Hepatic stellate cell (primary cell): ENCODE data around the gene MMP23B.
A peak's percentile ranks its signal among the peaks of the same experiment; 100 is the strongest.

Experiments
- DNase-seq: peaks from one replicate; pipeline ENCODE4 v3.0.0; 2011; ENCODE audit warnings: low spot score

The MMP23B gene

DNA sequence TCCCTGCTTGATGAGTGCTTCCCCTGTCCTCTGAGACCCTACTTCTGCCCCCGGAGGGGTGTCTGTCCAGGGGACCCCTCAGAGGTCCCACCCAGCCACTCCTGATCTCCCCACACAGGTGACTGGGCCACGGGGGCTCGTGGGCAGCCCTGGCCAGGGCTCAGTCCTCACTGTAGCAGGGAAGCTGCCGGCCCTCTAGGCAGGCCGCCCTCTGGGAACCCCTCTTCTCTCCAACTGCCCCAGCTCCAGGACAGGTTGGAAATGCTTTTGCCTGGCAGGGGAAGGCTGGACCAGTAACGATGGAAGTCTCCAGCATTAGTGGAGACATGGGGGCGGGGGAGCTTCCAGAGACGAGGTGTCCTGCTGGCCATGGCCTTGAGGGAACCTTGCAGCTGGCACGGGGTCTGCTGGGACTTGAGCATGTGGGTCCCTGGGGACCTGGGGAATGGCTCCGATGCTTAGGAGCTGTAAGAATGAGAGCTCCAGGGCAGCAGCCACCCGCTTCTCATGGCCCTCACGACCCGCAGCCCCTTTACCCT, 28.9 kb upstream of the MMP23B start:
- DNase-seq: no peak

DNA sequence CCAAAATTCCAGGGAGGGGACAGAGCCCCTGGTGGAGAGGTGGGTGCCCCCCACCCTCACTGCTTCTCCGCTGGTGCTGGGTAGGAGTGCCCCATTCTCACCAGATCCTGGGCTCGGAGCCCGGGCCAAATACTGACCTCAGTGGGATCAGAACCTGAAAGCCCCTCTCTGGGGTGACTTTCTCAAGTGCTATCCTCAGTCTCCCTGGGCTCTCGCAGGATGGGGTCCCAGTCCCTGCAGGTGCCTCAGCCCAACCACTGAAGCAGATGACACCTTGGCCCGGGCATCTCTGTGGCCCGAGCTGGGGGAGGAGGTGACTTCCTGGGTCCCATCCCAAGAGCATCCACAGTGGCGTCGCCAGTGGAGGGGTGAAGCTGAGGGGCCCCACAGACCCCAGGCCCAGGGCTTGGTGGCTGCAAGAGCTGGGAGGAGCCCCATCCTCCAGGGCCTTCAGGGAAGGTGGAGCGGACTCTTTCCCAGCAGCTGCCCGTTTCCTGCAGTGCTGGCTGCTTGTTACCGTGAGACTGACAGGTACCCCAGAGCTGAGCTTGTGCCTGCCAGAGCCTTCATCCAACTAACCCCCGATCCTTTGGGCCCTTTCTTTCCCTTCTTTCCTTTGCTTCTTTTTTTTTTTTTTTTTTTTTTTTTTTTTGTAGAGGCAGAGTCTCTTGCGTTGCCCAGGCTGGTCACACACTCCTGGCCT, 28.2 kb upstream of the MMP23B start:
- no peak for DNase-seq

DNA sequence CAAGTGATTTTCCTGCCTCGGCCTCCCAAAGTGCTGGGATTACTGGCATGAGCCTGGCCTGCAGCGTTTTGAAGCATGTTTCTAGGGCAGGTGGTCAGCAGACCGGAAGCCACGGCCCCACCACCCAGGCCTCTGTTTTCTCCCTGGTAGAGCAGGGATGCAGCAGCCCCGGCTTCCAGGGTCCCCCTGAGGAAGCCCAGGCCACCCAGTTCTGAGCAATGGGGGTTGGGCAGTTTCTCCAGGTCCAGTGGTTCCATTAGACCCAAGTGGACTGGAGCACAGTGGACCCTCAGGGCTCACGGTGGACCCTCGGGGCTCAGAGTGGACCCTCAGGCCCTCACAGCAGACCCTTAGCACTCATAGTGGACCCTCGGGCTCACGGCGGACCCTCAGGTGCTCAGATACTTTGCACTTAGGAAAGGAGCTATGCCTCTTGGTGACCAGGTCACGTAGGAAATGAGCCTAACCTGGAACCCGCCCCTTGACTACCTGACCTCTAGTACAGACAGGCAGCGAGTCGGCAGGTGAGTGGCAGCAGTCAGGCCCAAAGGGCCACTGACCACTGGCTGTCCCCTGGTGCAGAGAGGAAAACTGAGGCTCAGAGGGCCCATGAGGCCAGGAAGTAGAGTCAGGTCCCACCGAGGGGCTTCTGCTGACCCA, 27.5 kb upstream of the MMP23B start:
- no peak for DNase-seq

DNA sequence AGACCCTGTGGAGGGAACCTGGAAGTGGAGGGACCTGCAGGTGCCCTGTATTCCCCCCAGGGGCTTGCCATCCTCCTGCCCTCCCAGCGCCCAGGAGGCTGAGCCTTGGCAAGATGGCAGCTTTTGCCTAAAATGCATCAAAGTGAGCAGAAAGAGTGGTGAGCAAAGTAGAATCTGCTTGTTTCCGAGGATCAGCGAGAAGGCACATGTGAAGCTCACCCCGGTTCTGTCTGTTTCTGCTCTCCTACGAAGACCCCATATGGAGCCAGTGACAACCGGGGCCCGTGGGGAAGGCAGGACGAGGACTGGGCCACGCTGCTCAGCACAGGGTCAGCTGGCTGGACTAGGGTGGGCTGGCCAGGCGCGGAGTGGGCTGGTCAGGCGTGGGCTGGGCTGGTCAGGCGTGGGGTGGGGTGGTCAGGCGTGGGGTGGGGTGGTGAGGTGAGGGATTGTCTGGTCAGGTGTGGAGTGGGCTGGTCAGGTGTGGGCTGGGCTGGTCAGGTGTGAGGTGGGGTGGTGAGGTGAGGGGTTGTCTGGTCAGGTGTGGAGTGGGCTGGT, 26.9 kb upstream of the MMP23B start:
- DNase-seq: no peak

DNA sequence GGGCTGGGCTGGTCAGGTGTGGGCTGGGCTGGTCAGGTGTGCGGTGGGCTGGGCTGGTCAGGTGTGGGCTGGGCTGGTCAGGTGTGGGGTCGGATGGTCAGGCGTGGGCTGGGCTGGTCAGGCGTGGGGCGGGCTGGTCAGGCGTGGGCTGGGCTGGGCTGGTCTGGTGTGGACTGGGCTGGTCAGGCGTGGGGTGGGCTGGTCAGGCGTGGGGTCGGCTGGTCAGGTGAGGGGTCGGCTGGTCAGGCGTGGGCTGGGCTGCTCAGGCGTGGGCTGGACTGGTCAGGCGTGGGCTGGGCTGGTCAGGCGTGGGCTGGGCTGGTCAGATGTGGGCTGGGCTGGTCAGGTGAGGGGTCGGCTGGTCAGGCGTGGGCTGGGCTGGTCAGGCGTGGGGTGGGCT, 26.2 kb upstream of the MMP23B start:
- DNase-seq: no peak

DNA sequence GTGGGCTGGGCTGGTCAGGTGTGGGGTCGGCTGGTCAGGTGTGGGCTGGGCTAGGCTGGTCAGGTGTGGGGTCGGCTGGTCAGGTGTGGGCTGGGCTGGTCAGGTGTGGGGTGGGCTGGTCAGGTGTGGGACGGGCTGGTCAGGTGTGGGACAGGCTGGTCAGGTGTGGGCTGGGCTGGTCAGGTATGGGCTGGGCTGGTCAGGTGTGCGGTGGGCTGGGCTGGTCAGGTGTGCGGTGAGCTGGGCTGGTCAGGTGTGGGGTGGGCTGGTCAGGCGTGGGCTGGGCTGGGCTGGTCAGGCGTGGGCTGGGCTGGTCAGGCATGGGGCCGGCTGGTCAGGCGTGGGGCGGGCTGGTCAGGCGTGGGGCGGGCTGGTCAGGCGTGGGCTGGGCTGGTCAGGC, 25.7 kb upstream of the MMP23B start:
- no peak for DNase-seq

DNA sequence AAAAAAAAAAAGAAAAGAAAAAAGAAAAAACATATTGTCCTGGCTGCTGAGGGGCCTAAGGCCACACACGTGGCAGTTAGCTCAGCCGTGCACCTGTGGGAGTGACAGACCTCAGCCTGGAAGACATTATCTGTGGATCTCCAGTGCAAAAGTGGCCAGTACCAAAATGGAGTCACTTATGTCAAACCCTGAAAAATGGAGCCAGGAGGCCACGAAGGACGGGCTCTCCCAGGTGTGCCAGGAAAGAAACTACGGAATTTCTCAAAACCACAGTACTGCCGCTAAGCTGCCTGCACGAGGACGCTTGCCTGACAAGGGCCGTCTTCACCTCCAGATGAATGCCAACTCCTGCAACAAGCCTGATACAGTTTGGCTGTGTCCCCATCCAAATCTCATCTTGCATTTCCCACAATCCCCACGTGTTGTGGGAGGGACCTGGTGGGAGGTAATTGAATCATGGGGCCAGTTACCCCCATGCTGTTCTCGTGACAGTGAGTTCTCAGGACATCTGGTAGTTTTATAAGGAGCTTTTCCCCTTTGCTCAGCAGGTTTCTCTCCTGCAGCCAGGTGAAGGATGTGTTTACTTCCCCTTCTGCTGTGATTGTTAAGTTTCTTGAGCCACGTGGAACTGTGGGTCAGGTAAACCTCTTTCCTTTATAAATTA, 22.0 kb upstream of the MMP23B start:
- DNase-seq: no peak

DNA sequence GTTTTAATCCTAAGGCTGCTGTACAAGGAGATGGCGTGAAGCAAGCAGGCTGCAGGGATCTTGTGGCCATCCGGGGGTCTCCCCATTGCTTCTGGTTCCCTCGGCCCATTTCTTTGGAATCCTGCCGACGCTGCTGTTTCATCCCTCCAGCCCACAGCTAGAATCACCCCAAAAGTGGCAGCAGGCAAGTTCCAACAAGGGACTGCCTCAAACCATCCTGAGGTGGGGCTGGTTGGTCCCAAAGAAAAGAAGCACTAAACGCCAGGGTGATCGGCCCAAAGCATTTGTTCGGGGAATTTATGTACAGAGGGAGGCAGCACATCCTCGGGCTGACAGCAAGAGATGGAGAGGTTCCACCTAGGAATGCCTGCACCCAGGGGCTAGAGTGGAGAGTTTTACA, 21.2 kb upstream of the MMP23B start:
- no peak for DNase-seq

DNA sequence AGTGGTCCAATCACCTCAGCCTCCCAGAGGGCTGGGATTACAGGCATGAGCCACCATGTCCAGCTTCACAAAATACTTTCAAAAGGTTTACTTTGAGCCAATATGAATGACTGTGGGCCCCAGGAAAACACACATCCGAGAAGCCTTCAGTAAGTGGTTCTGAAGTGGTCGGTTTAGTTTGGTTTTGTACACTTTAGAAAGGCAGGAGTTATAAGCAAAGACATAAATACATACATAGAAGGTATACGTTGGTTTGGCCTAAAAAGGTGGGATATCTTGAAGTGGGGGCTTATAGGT, 19.9 kb upstream of the MMP23B start:
- DNase-seq: no peak

DNA sequence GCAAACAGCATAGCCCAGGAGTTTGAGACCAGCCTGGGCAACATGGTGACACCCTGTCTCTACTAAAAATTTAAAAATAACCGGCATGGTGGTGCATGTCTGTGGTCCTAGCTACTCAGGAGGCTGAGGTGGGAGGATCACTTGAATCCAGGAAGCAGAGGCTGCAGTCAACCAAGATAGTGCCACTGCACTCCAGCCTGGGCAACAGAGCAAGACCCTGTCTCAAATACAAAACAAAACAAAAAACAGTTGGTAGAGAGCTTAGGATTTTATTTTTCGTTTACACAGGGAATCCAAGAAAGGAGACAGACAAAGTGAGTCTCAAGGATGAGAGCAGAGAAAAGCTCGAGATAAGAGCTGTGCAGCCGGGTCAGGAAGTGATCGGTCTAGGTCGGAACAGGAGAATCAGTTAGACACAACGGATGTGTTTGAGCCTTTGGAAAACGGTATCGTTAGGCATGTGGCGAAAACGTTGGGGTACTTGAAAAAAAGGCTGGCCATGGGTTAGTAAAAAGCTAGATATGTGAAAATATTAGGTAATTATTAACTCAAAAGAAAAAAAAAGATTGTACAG, 18.4 kb upstream of the MMP23B start:
- no peak for DNase-seq

DNA sequence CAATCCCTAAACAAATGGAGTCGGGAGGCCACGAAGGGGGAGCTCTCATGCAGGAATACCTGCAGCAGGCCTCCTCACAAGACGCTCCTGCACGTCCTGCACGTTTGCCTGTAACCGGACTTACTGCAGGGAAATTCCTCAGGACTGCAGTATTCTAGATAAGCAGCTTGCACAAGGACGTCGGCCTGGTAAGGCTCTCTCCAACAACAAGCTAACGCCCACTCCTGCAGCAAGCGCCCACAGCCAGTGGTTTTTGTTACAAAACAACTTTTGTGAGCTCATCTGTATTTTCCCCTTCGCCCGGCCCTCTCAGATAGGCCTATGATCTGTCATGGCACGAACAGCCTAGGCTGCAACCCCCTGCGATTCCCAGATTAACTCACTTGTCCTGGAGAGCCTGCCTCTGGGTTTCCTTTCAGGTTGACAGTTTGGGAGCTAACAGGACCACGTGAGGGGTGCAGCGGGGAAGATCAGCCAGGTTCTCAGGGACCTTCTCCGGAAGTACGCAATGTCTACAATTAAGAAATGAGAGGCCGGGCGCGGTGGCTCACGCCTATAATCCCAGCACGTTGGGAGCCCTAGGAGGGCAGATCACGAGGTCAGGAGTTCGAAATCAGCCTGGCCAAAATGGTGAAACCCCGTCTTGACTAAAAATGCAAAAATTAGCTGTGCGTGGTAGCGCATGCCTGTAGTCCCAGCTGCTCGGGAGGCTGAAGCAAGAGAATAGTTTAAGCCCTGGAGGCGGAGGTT, 17.6 kb upstream of the MMP23B start:
- no peak for DNase-seq

DNA sequence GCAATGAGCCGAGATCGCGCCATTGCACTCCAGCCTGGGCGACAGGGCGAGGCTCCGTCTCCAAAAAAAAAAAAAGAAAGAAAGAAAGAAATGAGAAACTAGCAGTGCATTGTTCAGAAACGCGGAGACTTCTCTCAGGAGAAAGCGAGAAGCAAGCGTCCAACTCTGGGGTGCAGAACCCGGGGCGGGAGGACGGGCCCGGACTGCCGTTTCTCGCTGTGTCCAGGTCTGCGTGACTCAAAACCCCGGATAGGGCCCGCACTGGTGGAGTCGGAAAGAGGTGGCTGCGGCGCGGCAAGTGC, 17.1 kb upstream of the MMP23B start:
- DNase-seq: no peak

DNA sequence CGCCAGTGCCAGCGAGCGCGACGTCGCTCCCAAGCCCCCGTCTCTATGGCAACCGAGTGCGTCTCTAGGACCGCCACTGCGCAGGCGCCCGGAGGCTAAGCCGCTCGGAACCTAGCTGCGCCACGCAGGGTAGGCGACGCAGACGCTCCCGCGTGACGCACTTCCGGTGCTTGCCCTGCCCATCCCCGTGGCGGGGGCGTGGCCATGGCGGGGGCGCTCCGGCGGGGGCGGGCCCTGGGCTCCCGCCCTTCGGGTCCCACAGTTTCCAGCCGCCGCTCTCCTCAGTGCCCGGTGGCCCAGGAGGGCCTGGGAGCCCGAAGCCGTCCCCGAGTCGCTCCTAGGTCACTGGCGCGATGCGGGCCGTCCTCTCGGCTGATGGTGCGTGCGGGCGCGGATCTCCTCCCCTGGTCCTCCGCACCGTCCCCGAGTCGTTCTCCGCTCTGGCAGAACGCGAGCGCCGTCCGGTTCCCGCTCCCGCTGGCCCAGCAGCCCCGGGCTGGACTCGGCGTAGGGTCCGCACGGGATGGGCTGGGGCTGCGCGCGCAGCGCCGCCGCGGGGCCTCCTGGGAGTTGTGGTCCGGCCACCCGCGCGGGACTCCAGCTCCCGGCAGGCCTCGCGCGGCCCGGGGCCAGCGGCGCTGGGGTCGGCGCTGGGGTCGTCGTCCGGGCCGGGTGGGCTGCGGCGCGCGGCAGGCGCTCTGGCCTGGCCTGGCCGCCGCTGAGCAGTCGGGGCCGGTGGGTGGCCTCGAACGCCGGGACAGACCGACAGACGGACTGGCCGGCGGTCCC, 16.5 kb upstream of the MMP23B start, which contains the start of gene MIB2:
MIB2 (plus strand) TSS at position 245 of the 789 bp plus-strand sequence. CDS start 7,953 bp downstream, outside the sequence.
- peak; percentile 100 for DNase-seq

DNA sequence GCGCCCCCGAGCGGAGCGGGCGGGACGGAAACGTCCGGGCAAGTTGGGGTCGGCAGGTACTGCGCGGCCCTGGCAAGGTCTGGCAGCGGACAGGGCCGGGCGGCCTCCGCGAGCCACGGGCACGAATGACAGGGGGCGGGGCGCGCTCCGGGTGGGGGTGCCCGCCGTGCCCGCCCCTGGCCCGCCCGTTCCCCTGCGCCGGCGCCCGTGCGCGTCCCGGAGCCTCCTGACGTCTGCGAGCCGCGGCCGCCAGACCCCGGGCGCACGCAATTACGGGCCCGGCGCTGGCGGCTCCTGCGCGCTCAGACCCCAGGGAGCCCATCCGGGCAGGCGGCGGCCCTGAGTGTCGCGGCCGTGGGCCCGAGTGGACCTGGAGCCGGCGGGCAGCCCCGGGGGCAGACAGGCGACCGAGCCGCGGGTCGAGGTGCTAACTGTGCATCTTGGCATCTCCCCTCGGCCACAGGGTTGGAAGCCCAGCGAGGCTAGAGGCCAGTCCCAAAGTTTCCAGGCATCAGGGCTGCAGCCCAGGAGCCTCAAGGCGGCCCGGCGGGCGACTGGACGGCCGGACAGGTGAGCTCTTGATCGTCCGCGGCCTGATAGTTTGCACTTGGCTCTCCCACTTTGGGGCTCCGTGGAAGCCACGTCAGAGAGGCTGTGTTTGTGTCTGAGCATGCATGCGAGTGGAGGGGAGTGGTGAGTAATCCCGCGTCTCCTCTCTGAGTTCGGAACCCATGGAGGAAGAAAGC, 15.8 kb upstream of the MMP23B start:
- DNase-seq: peak; percentile 78

DNA sequence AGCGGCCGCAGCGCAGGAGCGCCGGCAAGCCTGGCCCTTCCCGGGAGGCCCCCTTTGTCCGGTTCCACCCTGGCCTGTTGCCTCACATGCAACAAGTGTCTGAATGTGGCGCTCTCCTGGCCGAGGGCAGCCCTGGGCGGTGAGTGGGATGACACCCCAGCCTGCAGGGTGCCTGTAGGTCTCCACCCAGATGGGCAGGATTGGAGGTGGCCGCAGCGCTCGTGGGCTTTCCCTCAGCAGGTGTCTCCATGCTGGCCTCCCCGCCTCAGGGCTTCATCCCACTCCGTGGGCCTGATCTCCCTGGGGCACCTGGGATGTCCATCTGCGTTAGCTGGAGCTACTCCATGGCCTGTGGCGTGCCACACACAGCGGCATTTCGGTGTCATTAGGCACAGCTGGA, 15.1 kb upstream of the MMP23B start:
- no peak for DNase-seq

DNA sequence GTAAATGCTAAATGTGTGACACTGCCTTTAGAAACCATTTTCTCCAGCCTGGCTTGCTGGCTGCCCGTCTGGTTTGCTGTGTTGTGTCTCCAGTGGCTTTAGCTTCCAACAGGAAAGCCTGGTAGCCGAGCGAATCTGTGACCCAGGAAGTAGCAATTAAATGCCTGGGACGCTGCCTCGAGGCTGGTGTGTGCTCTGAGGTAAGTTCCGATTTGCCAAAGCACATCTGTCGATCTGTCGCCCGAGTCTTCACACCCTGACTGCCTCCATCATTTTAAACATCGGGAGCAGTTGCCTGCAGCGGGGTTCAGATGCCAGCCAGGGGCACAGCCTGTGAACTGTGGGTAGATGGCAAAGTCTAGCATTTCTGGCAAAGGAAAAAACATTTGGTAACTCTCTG, 14.5 kb upstream of the MMP23B start:
- no peak for DNase-seq

DNA sequence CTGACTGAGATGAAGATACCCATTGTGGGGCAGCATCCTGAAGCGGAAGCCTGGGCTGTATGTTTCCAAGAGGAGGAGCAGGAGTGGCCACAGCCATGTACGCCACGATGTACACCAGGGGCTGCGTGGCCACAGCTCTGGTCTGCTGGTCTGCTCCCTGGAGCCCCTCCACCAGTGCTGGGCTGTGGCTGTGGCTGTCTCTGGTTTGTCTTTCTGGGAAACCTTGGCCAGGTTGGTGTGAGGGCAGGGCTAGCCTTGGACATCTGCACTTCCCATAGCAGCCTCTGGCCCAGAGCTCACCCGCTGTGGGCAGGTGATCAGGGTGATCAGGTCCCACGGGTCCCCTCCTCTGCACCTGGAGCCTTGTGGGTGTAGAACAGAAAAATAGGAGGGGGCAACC, 14.0 kb upstream of the MMP23B start:
- DNase-seq: no peak

DNA sequence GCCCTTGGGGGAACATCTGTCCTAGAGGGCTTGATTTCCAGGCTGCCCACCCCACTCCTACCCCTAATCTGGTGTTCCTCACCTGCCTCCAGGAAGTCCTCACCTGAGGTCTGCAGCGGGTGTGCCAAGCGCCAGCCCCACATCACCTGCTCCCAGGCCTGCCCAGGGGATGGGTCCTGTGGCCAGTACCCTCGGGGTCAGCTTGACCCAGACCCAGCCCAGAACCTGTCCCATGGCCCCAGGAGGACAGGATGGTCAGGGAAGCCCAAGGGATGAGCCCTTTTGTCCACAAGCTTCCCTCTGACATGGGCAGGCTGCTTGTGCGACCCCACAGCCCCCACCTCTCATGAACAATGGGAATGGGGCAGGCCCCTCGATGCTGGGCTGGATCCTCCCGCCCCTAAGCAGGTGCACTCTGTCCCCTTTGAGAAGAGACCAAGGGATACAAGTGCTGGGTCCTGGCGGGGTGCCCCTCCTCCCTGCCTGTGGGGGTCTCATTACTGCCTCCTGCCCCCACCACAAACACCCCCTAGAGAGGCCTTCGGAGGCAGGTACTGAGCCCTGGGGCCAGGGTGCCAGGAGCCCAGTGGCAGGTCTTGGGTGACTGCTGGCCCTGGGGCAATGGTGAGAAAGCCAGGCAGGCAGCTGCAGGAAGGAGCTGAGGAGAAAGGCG, 13.4 kb upstream of the MMP23B start:
- DNase-seq: no peak

DNA sequence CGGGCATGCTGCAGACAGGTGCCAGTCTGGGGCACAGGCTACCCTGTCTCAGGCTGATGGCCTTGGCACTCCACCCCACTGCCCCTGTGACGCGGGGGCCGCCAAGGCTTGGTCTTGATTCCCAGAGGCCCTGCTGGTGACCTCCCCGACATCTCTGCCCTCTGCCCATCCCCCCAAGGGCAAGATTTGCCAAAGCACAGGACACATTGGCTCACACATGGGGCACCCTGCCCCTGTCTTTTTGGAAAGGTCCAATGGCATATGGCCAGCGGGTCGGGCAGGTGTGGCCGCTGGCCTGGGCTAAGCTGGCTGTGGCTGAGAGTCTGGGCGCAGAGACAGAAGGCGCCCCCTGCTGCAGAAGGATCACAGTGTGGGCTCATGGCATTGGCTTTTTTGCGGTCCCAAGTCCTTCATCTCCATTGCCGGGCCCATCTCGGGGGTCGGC, 12.0 kb upstream of the MMP23B start:
- no peak for DNase-seq
